Aorta (tissue), 5 donors: ENCODE measurements around the gene MDM2. TPM values are rescaled to one million over a fixed set of nuclear protein-coding genes. Genes with fewer than 3 reads are reported as not detected.
"Not testable (repeated sequence)": the region's sequence is repeated elsewhere in the genome, so short reads cannot be mapped to it uniquely, and the experiment has no call there.

Experiments
- ATAC-seq: fragments of 200-7000 bp; cut with Tn5 transposase; one replicate; pipeline ENCODE4 v1.9.1; 2022; ENCODE audit warnings: moderate library complexity; ENCODE audit not compliant: low FRiP score
- DNase-seq, 2 donors: peaks; one replicate each; pipeline ENCODE4 v3.0.0-alpha.2; 2020
- H3K27ac ChIP-seq, 2 donors: one replicate each; pipeline ENCODE4 v1.5.1; 2013; ENCODE audit warnings: low read length in 2 of 2, mild to moderate bottlenecking in 2 of 2, moderate library complexity in 2 of 2, control low read depth in 1 of 2, inconsistent platforms in 1 of 2, low read depth in 1 of 2
- H3K27me3 ChIP-seq, 2 donors: one replicate each; pipeline ENCODE4 v1.6.1; 2013; ENCODE audit warnings: control low read depth in 1 of 2, low read length in 1 of 2, mild to moderate bottlenecking in 1 of 2, moderate library complexity in 1 of 2; ENCODE audit not compliant: insufficient read depth in 2 of 2, control insufficient read depth in 1 of 2
- H3K36me3 ChIP-seq, 2 donors: one replicate each; pipeline ENCODE4 v1.6.1; 2013; ENCODE audit warnings: control low read depth in 1 of 2, low read length in 1 of 2, mild to moderate bottlenecking in 1 of 2; ENCODE audit not compliant: insufficient read depth in 2 of 2, control insufficient read depth in 1 of 2
- H3K4me1 ChIP-seq, 2 donors: one replicate each; pipeline ENCODE4 v1.6.1; 2013; ENCODE audit warnings: low read length in 2 of 2, control low read depth in 1 of 2, mild to moderate bottlenecking in 1 of 2, moderate library complexity in 1 of 2; ENCODE audit not compliant: insufficient read depth in 2 of 2, control insufficient read depth in 1 of 2
- H3K4me3 ChIP-seq, 2 donors: one replicate each; pipeline ENCODE4 v1.5.1; 2013; ENCODE audit warnings: low read length in 2 of 2, control low read depth in 1 of 2, mild to moderate bottlenecking in 1 of 2
- H3K9me3 ChIP-seq: one replicate; pipeline ENCODE4 v1.6.1; 2013; ENCODE audit warnings: mild to moderate bottlenecking, low read length; ENCODE audit not compliant: control insufficient read depth
- WGBS, 2 donors: extraction: QIAGEN DNeasy Blood & Tissue Kit; methylation state at CpG; one replicate each; pipeline ENCODE4 v1.1.7; 2013; 5-methylcytosine and 5-hydroxymethylcytosine counted together
- intact Hi-C, 2 donors: fragments of 100-400 bp; cut with DNase I; formaldehyde crosslinking; loops; one replicate each; pipeline versions ENCODE4 v1.14.2 to v1.15.0; 2022
- polyA plus RNA-seq, 2 donors: library from polyadenylated mRNA; stranded (reverse); fragments of 200-250 nt; gene quantifications; one replicate each; pipeline ENCODE4 v1.2.3, GENCODE V29; 2013
- total RNA-seq, 2 donors: library from RNA; stranded (reverse); fragmentation: NEBNext Ultra II Directional; extraction: Animal tissue kit (Norgen Biotek cat#: 25700); gene quantifications; one replicate each; pipeline ENCODE4 v1.2.1, GENCODE V29; 2021
- donor health status: healthy with polysubstance abuse.
- donor health status: Bipolar disorder and iron deficiency.
- donor health status: DM: no; HTN: no; CAD: no.
- donor health status: DM: no; HTN: no; CAD: no.
- donor health status: DM: yes; HTN: yes; CAD: no.

MDM2 gene
- total and polyA plus RNA-seq, 4 donors = 21.4 to 121 (median 70.8) TPM

GRCh38 chr12:68814490-68815231 is 6.7 kb downstream of the MDM2 start:
- peaks cover 0 to 2% of the 10 kb centered on the region in 2 donors for H3K36me3 ChIP-seq
- no peak for DNase-seq
- no peaks in the 10 kb centered on the region for H3K4me1 ChIP-seq
- H3K4me3 ChIP-seq = no peak overlapping the region
- ATAC-seq = no peak
- no peak overlapping the region for H3K27ac ChIP-seq
- intact Hi-C loops = no loop called here
- no peaks in the 10 kb centered on the region for H3K27me3 ChIP-seq
- WGBS, 2 donors = 75 to 87% methylated on average over 3 of the region's 3 CpGs
- H3K9me3 ChIP-seq = no peaks in the 10 kb centered on the region

DNA sequence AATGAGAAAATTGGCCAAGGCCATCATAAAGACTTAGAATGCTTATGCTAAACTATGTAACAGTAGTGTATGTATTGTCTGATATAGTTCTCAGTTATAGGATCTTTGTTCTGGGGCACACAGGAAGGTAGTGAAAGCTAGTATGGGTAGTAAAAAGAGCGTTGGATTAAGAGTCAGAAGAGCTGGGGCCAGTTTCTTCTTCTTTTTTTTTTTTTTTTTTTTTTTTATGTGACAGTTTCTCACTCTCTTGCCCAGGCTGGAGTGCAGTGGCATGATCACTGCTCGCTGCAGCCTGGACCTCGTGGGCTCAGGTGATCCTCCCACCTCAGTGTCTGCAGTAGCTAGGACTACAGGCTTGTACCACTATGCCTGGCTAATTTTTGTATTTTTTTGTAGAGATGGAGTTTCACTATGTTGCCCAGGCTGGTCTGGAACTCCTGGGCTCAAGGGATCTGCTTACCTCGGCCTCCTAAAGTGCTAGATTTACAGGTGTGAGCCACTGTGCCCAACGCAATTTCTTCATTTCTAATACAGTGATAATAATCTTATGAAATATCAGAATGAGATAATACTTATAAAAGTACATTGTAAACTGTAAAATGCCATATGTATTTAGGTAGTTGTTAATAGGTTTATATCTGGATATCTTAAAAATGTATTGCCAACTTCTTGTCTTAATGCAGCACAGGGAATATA is 7.4 kb downstream of the MDM2 start:
- intact Hi-C loops = no loop called here
- H3K4me1 ChIP-seq = no peaks in the 10 kb centered on the region
- no peak overlapping the region for H3K27ac ChIP-seq
- no peaks in the 10 kb centered on the region for H3K27me3 ChIP-seq
- ATAC-seq = no peak
- H3K9me3 ChIP-seq = no peaks in the 10 kb centered on the region
- no peak for DNase-seq
- H3K4me3 ChIP-seq = no peak overlapping the region
- H3K36me3 ChIP-seq = peaks cover 0 to 2% of the 10 kb centered on the region in 2 donors
- WGBS, 2 donors = 74% methylated on average over 5 of the region's 5 CpGs

DNA sequence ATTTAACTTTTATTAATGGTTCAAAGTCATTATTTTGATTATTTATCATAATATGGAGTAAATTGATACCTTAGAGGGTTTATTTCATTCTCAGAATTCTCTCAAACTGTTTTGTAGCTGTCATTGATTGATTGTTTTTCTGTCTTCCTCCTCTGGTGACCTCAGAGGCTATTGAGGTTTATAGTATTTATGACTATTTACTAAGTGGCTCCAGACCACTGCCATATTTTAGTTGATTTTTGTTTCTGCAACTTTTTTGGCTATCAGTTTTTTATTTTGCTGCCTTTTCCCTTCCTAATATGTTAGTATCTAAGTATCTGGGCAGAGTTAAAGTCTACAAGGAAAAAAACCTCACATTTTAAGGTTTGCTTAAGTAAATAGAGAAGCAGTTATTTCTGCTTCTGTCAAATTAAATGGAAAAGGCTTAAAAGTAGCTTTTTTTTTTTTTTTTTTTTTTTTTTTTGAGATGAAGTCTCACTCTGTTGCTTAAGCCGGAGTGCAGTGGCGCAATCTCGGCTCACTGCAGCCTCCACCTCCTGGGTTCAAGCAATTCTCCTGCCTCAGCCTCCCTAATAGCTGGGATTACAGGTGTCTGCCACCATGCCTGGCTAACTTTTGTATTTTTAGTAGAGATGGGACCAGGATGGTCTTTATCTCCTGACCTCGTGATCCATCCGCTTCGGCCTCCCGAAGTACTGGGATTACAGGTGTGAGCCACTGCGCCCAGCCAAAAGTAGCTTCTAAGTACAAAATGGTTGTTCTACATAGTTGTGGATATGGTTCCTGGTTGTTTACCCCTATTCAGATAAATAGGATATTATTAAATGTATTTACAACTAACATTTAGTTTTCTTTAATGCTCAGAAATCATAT is 8.2 kb downstream of the MDM2 start:
- intact Hi-C loops = no loop called here
- Histone ChIP-seq H3K36me3 (peaks cover 0 to 2% of the 10 kb centered on the region in 2 donors), H3K4me1 (no peaks in the 10 kb centered on the region), H3K27ac (no peak overlapping the region), H3K4me3 (no peak overlapping the region), H3K9me3 (no peaks in the 10 kb centered on the region), H3K27me3 (no peaks in the 10 kb centered on the region)
- 96 to 97% methylated on average over 8 of the region's 8 CpGs for WGBS, 2 donors
- no peak for DNase-seq
- ATAC-seq = no peak

DNA sequence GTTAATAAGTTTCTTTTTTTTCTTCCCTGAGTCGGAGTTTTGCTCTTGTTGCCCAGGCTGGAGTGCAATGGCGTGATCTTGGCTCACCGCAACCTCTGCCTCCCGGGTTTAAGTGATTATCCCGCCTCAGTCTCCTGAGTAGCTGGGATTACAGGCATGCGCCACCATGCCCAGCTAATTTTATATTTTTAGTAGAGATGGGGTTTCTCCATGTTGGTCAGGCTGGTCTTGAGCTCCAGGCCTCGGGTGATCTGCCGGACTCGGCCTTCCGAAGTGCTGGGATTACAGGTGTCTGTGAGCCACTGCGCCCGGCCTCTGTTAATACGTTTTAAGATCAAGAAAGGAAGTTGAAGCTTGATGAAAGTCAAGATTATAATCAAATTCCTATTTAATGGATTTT is 11.5 kb downstream of the MDM2 start:
- H3K27ac ChIP-seq, H3K4me1 ChIP-seq, H3K36me3 ChIP-seq, H3K27me3 ChIP-seq, ATAC-seq, H3K9me3 ChIP-seq, intact Hi-C loops, DNase-seq, H3K4me3 ChIP-seq: not testable (repeated sequence)
- WGBS, 2 donors = 92 to 94% methylated on average over 13 of the region's 13 CpGs

DNA sequence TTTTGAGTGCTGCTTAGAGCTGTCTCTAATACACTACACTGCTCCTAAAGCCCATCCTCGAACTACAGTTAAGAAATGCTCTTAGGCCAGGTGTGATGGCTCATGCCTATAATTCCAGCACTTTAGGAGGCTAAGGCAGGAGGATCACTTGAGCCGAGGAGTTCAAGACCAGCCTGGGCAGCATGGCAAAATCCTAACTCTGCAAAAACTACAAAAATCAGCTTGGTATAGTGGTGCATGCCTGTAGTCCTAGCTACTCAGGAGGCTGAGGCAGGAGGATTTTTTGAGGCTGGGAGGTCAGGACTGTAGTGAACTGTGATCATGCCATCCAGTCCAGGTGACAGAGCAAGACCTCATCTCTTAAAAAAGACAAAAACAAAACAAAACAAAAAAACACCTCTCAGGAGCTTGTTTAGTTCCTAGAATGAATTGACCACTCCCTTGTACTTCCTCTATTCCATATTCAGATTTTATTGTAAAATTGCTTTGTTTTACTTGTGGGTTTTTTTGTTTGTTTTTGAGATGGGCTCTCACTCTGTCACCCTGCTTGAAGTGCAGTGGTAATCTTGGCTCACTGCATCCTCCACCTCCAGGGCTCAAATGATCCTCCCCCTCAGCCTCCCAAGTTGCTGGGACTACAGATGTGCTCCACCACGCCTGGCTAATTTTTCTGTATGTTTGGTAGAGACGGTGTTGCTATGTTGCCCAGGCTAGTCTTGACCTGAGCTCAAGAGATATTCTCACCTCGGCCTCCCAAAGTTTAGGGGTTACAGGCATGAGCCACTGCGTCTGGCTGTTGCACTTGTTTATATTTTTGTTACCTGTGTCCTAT is 13.6 kb downstream of the MDM2 start:
- intact Hi-C loops = no loop called here
- Histone ChIP-seq H3K27me3 (no peaks in the 10 kb centered on the region), H3K9me3 (no peaks in the 10 kb centered on the region), H3K4me3 (no peak overlapping the region), H3K36me3 (peaks cover 0 to 12% of the 10 kb centered on the region in 2 donors), H3K4me1 (no peaks in the 10 kb centered on the region), H3K27ac (no peak overlapping the region)
- 91 to 92% methylated on average over 6 of the region's 6 CpGs for WGBS, 2 donors
- ATAC-seq (no peak), DNase-seq (no peak)

DNA sequence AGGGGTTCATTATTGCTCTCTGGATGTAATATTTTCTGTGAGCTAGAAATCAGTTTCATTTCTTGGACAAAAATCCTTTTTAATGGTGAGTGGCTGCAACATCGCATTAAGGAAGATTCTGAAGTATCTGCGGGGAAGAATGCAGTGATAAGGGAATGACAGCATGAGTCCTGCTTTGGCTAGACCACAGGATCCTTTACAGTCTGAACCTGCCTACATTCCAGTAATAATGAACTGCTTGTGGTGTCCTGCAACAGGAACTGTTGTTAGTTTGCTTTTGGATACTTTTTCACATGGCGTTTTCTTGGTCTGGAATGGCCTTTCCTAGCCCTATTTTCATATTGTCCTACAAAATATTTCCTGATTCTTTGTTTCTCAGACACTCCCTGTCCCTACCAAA is 15.7 kb downstream of the MDM2 start:
- intact Hi-C loops = no loop called here
- ATAC-seq = no peak
- DNase-seq = no peak
- H3K4me1 ChIP-seq = no peaks in the 10 kb centered on the region
- no peak overlapping the region for H3K27ac ChIP-seq
- no peak overlapping the region for H3K4me3 ChIP-seq
- WGBS, 2 donors = 86 to 90% methylated on average over 3 of the region's 3 CpGs
- no peaks in the 10 kb centered on the region for H3K27me3 ChIP-seq
- no peaks in the 10 kb centered on the region for H3K9me3 ChIP-seq
- H3K36me3 ChIP-seq = peaks cover 0 to 13% of the 10 kb centered on the region in 2 donors

DNA sequence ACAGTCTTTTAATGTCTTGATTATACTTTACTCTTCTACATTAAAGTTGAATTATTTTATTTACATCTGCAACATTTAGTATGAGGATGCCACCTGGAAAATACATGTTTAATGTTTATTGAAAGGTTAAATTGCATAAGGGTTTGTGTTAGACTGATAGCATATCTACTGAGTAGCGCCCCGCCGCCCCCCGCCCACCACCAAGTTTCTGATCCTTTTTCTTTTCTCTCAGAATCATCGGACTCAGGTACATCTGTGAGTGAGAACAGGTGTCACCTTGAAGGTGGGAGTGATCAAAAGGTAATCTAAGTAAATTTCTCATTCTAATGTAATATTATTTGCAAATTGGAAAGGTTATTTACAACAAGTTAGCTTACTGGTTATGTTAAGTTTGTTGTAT is 16.2 kb downstream of the MDM2 start:
- Histone ChIP-seq H3K4me3 (no peak overlapping the region), H3K36me3 (peaks cover 0 to 14% of the 10 kb centered on the region in 2 donors)

GRCh38 chr12:68824597-68825250 is 16.7 kb downstream of the MDM2 start:
- Histone ChIP-seq H3K36me3 (peaks cover 0 to 14% of the 10 kb centered on the region in 2 donors), H3K27me3 (no peaks in the 10 kb centered on the region), H3K9me3 (no peaks in the 10 kb centered on the region), H3K27ac (no peak overlapping the region), H3K4me1 (no peaks in the 10 kb centered on the region), H3K4me3 (no peak overlapping the region)
- intact Hi-C loops = no loop called here
- ATAC-seq (no peak), DNase-seq (no peak)
- WGBS, 2 donors = 96% methylated on average over 16 of the region's 16 CpGs

More for the DNA sequence above, 16.2 kb downstream of the MDM2 start:
- DNase-seq (no peak), ATAC-seq (no peak)
- WGBS, 2 donors = 96 to 97% methylated on average over 5 of the region's 5 CpGs
- Histone ChIP-seq H3K27me3 (no peaks in the 10 kb centered on the region), H3K27ac (no peak overlapping the region), H3K9me3 (no peaks in the 10 kb centered on the region), H3K4me1 (no peaks in the 10 kb centered on the region)
- intact Hi-C loops = no loop called here
